ENCODE measurements around the gene KSR2. TPM values are rescaled to one million over a fixed set of nuclear protein-coding genes. Genes with fewer than 3 reads are reported as not detected.

The KSR2 gene
- total and polyA plus RNA-seq, 3 experiments from 2014 or later, result 0.07 to 0.11 TPM; not detected in 1

DNA sequence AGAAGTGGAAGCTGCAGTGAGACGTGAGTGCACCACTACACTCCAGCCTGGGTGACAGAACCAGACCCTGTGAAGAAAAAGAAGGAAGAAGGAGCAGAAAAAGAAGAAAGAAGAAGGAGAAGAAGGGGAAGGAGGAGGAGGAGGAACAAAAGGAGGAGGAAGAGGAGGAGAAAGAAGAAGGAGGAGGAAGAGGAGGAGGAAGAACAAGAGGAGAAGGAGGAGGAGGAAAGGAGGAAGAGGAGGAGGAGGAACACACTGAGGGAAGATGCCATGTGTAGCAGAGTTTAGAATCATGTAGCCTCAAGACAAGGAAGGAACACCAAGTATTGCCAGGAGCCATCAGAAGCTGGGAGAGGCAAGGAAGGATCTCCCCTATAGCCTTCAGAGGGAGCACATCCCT is 241.5 kb downstream of the KSR2 start:
- H3K4me1 ChIP-seq (ENCODE audit: insufficient read depth, low read length), result no peaks in the 10 kb centered on the region
- no peaks in the 10 kb centered on the region for H3K27me3 ChIP-seq (ENCODE audit: insufficient read depth, low read length, poor library complexity, severe bottlenecking)
- Mint-ChIP-seq H3K27me3 (no peaks in the 10 kb centered on the region), H3K4me3 (no peak overlapping the region), H3K9me3 (peaks cover 0 to 4% (median 0%) of the 10 kb centered on the region in 5 donors), H3K36me3 (no peaks in the 10 kb centered on the region), H3K27ac (no peak overlapping the region), H3K4me1 (no peaks in the 10 kb centered on the region)
- no peak overlapping the region for H3K27ac ChIP-seq (ENCODE audit: low read depth, low read length)
- H3K9me3 ChIP-seq (ENCODE audit: low read length), result no peaks in the 10 kb centered on the region
- H3K4me3 ChIP-seq (ENCODE audit: low read length), result no peak overlapping the region
- no peak for DNase-seq
- ChIA-PET POLR2A (no interaction called here), CTCF (no interaction called here)
- no peaks in the 10 kb centered on the region for H3K36me3 ChIP-seq (ENCODE audit: insufficient read depth, low read length)

DNA sequence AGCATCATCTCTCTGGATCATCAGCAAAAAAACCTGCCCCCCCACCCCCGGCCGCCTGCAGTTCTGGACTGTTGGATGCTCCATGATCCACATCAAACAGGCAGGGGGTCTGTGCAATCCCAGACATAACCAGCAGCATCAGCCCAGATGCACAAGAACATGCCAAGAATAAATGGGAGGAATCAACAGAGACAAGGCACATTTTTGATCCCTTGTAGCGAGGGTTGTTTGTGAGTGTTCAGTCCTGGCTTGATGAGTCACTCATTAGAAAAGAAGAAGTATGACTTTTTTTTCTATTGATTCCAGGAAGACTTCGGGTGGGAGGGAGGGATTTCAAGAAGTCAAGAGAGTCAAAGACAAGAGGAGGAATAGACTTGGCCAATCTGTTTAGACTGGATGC is 244.2 kb downstream of the KSR2 start:
- H3K4me3 Mint-ChIP-seq, result no peak overlapping the region
- H3K4me3 ChIP-seq (ENCODE audit: low read length), result no peak overlapping the region

GRCh38 chr12:117718559-117718958 is 250.2 kb downstream of the KSR2 start:
- Mint-ChIP-seq H3K4me3 (no peak overlapping the region), H3K27ac (no peak overlapping the region), H3K4me1 (no peaks in the 10 kb centered on the region), H3K36me3 (no peaks in the 10 kb centered on the region), H3K27me3 (no peaks in the 10 kb centered on the region), H3K9me3 (peaks cover 0 to 2% (median 0%) of the 10 kb centered on the region in 5 donors)
- Histone ChIP-seq H3K27ac (ENCODE audit: low read depth, low read length) (no peak overlapping the region), H3K9me3 (ENCODE audit: low read length) (no peaks in the 10 kb centered on the region), H3K4me3 (ENCODE audit: low read length) (no peak overlapping the region), H3K36me3 (ENCODE audit: insufficient read depth, low read length) (no peaks in the 10 kb centered on the region), H3K27me3 (ENCODE audit: insufficient read depth, low read length, poor library complexity, severe bottlenecking) (no peaks in the 10 kb centered on the region), H3K4me1 (ENCODE audit: insufficient read depth, low read length) (no peaks in the 10 kb centered on the region)
- DNase-seq, result no peak
- CTCF ChIA-PET, result no interaction called here
- POLR2A ChIA-PET, result no interaction called here

More for the DNA sequence above, 244.2 kb downstream of the KSR2 start:
- no peaks in the 10 kb centered on the region for H3K4me1 ChIP-seq (ENCODE audit: insufficient read depth, low read length)
- no peak for DNase-seq
- Mint-ChIP-seq H3K27ac (no peak overlapping the region), H3K36me3 (no peaks in the 10 kb centered on the region), H3K9me3 (peaks cover 0 to 5% (median 0%) of the 10 kb centered on the region in 5 donors), H3K4me1 (no peaks in the 10 kb centered on the region), H3K27me3 (no peaks in the 10 kb centered on the region)
- ChIA-PET POLR2A (no interaction called here), CTCF (no interaction called here)
- H3K27ac ChIP-seq (ENCODE audit: low read depth, low read length), result no peak overlapping the region
- no peaks in the 10 kb centered on the region for H3K36me3 ChIP-seq (ENCODE audit: insufficient read depth, low read length)
- no peaks in the 10 kb centered on the region for H3K27me3 ChIP-seq (ENCODE audit: insufficient read depth, low read length, poor library complexity, severe bottlenecking)
- no peaks in the 10 kb centered on the region for H3K9me3 ChIP-seq (ENCODE audit: low read length)

- DNase-seq, result no peak
- no peaks in the 10 kb centered on the region for H3K27me3 ChIP-seq (ENCODE audit: insufficient read depth, low read length, poor library complexity, severe bottlenecking)
- Mint-ChIP-seq H3K9me3 (peaks cover 0 to 2% (median 0%) of the 10 kb centered on the region in 5 donors), H3K27me3 (no peaks in the 10 kb centered on the region), H3K4me1 (no peaks in the 10 kb centered on the region), H3K4me3 (no peak overlapping the region), H3K36me3 (no peaks in the 10 kb centered on the region), H3K27ac (no peak overlapping the region)
- no peak overlapping the region for H3K4me3 ChIP-seq (ENCODE audit: low read length)
- ChIA-PET POLR2A (no interaction called here), CTCF (no interaction called here)
- no peaks in the 10 kb centered on the region for H3K9me3 ChIP-seq (ENCODE audit: low read length)
- no peaks in the 10 kb centered on the region for H3K36me3 ChIP-seq (ENCODE audit: insufficient read depth, low read length)
- no peak overlapping the region for H3K27ac ChIP-seq (ENCODE audit: low read depth, low read length)
- H3K4me1 ChIP-seq (ENCODE audit: insufficient read depth, low read length), result no peaks in the 10 kb centered on the region
Measured at GRCh38 chr12:117718141-117718540, 250.6 kb downstream of the KSR2 start.

- H3K4me1 Mint-ChIP-seq, result no peaks in the 10 kb centered on the region
- Histone ChIP-seq H3K27me3 (ENCODE audit: insufficient read depth, low read length, poor library complexity, severe bottlenecking) (no peaks in the 10 kb centered on the region), H3K9me3 (ENCODE audit: low read length) (no peaks in the 10 kb centered on the region), H3K4me1 (ENCODE audit: insufficient read depth, low read length) (no peaks in the 10 kb centered on the region), H3K4me3 (ENCODE audit: low read length) (no peak overlapping the region), H3K36me3 (ENCODE audit: insufficient read depth, low read length) (no peaks in the 10 kb centered on the region), H3K27ac (ENCODE audit: low read depth, low read length) (no peak overlapping the region)
- no peaks in the 10 kb centered on the region for H3K27me3 Mint-ChIP-seq
- no peak overlapping the region for H3K4me3 Mint-ChIP-seq
- ChIA-PET POLR2A (no interaction called here), CTCF (no interaction called here)
- no peak for DNase-seq
- H3K36me3 Mint-ChIP-seq, result no peaks in the 10 kb centered on the region
- peaks cover 0 to 2% (median 0%) of the 10 kb centered on the region in 5 donors for H3K9me3 Mint-ChIP-seq
- no peak overlapping the region for H3K27ac Mint-ChIP-seq
Measured at GRCh38 chr12:117714203-117714602, 254.6 kb downstream of the KSR2 start.

GRCh38 chr12:117710121-117710520 is 258.7 kb downstream of the KSR2 start:
- Mint-ChIP-seq H3K4me1 (no peaks in the 10 kb centered on the region), H3K4me3 (no peak overlapping the region), H3K36me3 (no peaks in the 10 kb centered on the region), H3K27ac (no peak overlapping the region), H3K9me3 (peaks cover 0 to 3% (median 0%) of the 10 kb centered on the region in 5 donors), H3K27me3 (no peaks in the 10 kb centered on the region)
- Histone ChIP-seq H3K27ac (ENCODE audit: low read depth, low read length) (no peak overlapping the region), H3K9me3 (ENCODE audit: low read length) (no peaks in the 10 kb centered on the region), H3K4me3 (ENCODE audit: low read length) (no peak overlapping the region), H3K27me3 (ENCODE audit: insufficient read depth, low read length, poor library complexity, severe bottlenecking) (no peaks in the 10 kb centered on the region), H3K36me3 (ENCODE audit: insufficient read depth, low read length) (no peaks in the 10 kb centered on the region), H3K4me1 (ENCODE audit: insufficient read depth, low read length) (no peaks in the 10 kb centered on the region)
- DNase-seq, result no peak
- CTCF ChIA-PET, result no interaction called here
- POLR2A ChIA-PET, result no interaction called here

GRCh38 chr12:117707861-117708260 is 260.9 kb downstream of the KSR2 start:
- no peaks in the 10 kb centered on the region for H3K27me3 Mint-ChIP-seq
- Histone ChIP-seq H3K4me1 (ENCODE audit: insufficient read depth, low read length) (no peaks in the 10 kb centered on the region), H3K36me3 (ENCODE audit: insufficient read depth, low read length) (no peaks in the 10 kb centered on the region), H3K27ac (ENCODE audit: low read depth, low read length) (no peak overlapping the region), H3K4me3 (ENCODE audit: low read length) (no peak overlapping the region), H3K27me3 (ENCODE audit: insufficient read depth, low read length, poor library complexity, severe bottlenecking) (no peaks in the 10 kb centered on the region), H3K9me3 (ENCODE audit: low read length) (no peaks in the 10 kb centered on the region)
- ChIA-PET POLR2A (no interaction called here), CTCF (no interaction called here)
- H3K36me3 Mint-ChIP-seq, result no peaks in the 10 kb centered on the region
- peaks cover 0 to 3% (median 0%) of the 10 kb centered on the region in 5 donors for H3K9me3 Mint-ChIP-seq
- DNase-seq, result no peak
- H3K4me1 Mint-ChIP-seq, result no peaks in the 10 kb centered on the region
- no peak overlapping the region for H3K4me3 Mint-ChIP-seq
- H3K27ac Mint-ChIP-seq, result no peak overlapping the region

DNA sequence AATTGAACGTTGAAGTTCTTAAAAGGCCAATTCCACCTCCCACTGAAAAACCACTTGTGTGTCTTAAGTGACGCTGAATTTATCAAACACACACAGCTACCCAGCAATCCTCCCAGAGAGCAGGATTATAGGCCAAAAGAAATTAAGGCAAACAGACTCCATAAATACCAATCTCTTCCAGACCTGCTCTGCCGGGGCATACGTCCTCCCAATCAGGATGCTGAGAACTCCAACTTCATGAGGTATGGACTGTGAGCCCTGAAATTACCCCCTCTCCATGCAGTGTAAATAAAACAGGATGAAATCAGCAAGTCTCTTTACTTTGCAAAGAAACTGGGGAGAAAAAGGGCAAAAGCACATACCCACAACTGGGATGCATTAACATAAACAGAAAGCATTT is 265.2 kb downstream of the KSR2 start:
- no peaks in the 10 kb centered on the region for H3K4me1 Mint-ChIP-seq
- no peak overlapping the region for H3K27ac Mint-ChIP-seq
- peaks cover 0 to 2% (median 0%) of the 10 kb centered on the region in 5 donors for H3K9me3 Mint-ChIP-seq
- no peak overlapping the region for H3K27ac ChIP-seq (ENCODE audit: low read depth, low read length)
- H3K9me3 ChIP-seq (ENCODE audit: low read length), result no peaks in the 10 kb centered on the region
- no peak overlapping the region for H3K4me3 ChIP-seq (ENCODE audit: low read length)
- no peak for DNase-seq
- H3K27me3 ChIP-seq (ENCODE audit: insufficient read depth, low read length, poor library complexity, severe bottlenecking), result no peaks in the 10 kb centered on the region
- H3K27me3 Mint-ChIP-seq, result no peaks in the 10 kb centered on the region
- no peak overlapping the region for H3K4me3 Mint-ChIP-seq
- ChIA-PET CTCF (no interaction called here), POLR2A (no interaction called here)
- no peaks in the 10 kb centered on the region for H3K4me1 ChIP-seq (ENCODE audit: insufficient read depth, low read length)
- H3K36me3 ChIP-seq (ENCODE audit: insufficient read depth, low read length), result no peaks in the 10 kb centered on the region
- H3K36me3 Mint-ChIP-seq, result no peaks in the 10 kb centered on the region

GRCh38 chr12:117702741-117703140 is 266.0 kb downstream of the KSR2 start:
- Histone ChIP-seq H3K27me3 (ENCODE audit: insufficient read depth, low read length, poor library complexity, severe bottlenecking) (no peaks in the 10 kb centered on the region), H3K27ac (ENCODE audit: low read depth, low read length) (no peak overlapping the region), H3K4me1 (ENCODE audit: insufficient read depth, low read length) (no peaks in the 10 kb centered on the region), H3K9me3 (ENCODE audit: low read length) (no peaks in the 10 kb centered on the region), H3K36me3 (ENCODE audit: insufficient read depth, low read length) (no peaks in the 10 kb centered on the region), H3K4me3 (ENCODE audit: low read length) (no peak overlapping the region)
- ChIA-PET CTCF (no interaction called here), POLR2A (no interaction called here)
- Mint-ChIP-seq H3K36me3 (no peaks in the 10 kb centered on the region), H3K9me3 (peaks cover 0 to 2% (median 0%) of the 10 kb centered on the region in 5 donors), H3K27me3 (no peaks in the 10 kb centered on the region), H3K4me3 (no peak overlapping the region), H3K4me1 (no peaks in the 10 kb centered on the region), H3K27ac (no peak overlapping the region)
- DNase-seq, result no peak

Data from CD8-positive, alpha-beta memory T cell (primary cell).